GM23338 (cell line): Measurements from ENCODE around the gene PDCD11. TPM values are rescaled to one million over a fixed set of nuclear protein-coding genes. Genes with fewer than 3 reads are reported as not detected.

ENCODE experiments used
- ATAC-seq: fragments of 200-7000 bp; cut with Tn5 transposase; 3 replicates; pipeline ENCODE4 v1.9.1; 2020
- DNase-seq: peaks from one replicate; pipeline ENCODE4 v3.0.0-alpha.2; 2015; ENCODE audit warnings: low spot score
- H2AFZ ChIP-seq: fragments of 200-600 bp; sonication (generic); 2 replicates; pipeline ENCODE4 v1.8.0; 2016; ENCODE audit warnings: antibody characterized with exemption, mild to moderate bottlenecking, moderate library complexity
- H3F3A ChIP-seq: fragments of 200-600 bp; sonication (generic); replicated peaks from 2 replicates; pipeline ENCODE4 v1.8.0; 2017; ENCODE audit warnings: antibody characterized with exemption, mixed run types, low read depth
- H3K27ac ChIP-seq: fragments of 200-600 bp; sonication (generic); 2 replicates; pipeline ENCODE4 v1.6.1; 2016; ENCODE audit warnings: low read depth
- H3K27me3 ChIP-seq: fragments of 200-600 bp; sonication (generic); 2 replicates; pipeline ENCODE4 v1.8.0; 2016; ENCODE audit warnings: mild to moderate bottlenecking, mixed run types, moderate library complexity; ENCODE audit not compliant: insufficient read depth
- H3K36me3 ChIP-seq: fragments of 200-600 bp; sonication (generic); 2 replicates; pipeline ENCODE4 v1.8.0; 2016; ENCODE audit warnings: mild to moderate bottlenecking; ENCODE audit not compliant: insufficient read depth
- H3K4me1 ChIP-seq: fragments of 200-600 bp; sonication (generic); 2 replicates; pipeline ENCODE4 v1.8.0; 2016; ENCODE audit warnings: mild to moderate bottlenecking, moderate library complexity; ENCODE audit not compliant: insufficient read depth
- H3K4me2 ChIP-seq: fragments of 200-600 bp; sonication (generic); 2 replicates; pipeline ENCODE4 v1.7.1; 2017; ENCODE audit warnings: mixed run types
- H3K4me3 ChIP-seq: fragments of 200-600 bp; sonication (generic); 2 replicates; pipeline ENCODE4 v1.6.1; 2016; ENCODE audit warnings: mixed run types
- H3K79me2 ChIP-seq: fragments of 200-600 bp; sonication (generic); replicated peaks from 2 replicates; pipeline ENCODE4 v1.8.0; 2017; ENCODE audit warnings: mild to moderate bottlenecking; ENCODE audit not compliant: insufficient read depth
- H3K9me2 ChIP-seq: fragments of 200-600 bp; sonication (generic); 2 replicates; pipeline ENCODE4 v1.8.0; 2017; ENCODE audit not compliant: insufficient read depth
- H4K20me1 ChIP-seq: fragments of 200-600 bp; sonication (generic); replicated peaks from 2 replicates; pipeline ENCODE4 v1.8.0; 2017; ENCODE audit warnings: mild to moderate bottlenecking; ENCODE audit not compliant: insufficient read depth
- H3K27ac Mint-ChIP-seq: 2 replicates; pipeline ENCODE4 v1.8.0; 2020; ENCODE audit warnings: inconsistent platforms, mild to moderate bottlenecking, moderate library complexity, mixed read lengths
- H3K27me3 Mint-ChIP-seq: 3 replicates; pipeline ENCODE4 v1.8.0; 2022; ENCODE audit warnings: low read depth, mild to moderate bottlenecking, moderate library complexity, mixed read lengths, inconsistent platforms; ENCODE audit not compliant: insufficient read depth, poor library complexity
- H3K36me3 Mint-ChIP-seq: 3 replicates; pipeline ENCODE4 v1.8.0; 2021; ENCODE audit warnings: low read depth, mild to moderate bottlenecking, inconsistent platforms, moderate library complexity, mixed read lengths
- H3K4me1 Mint-ChIP-seq: 3 replicates; pipeline ENCODE4 v1.8.0; 2020; ENCODE audit warnings: mild to moderate bottlenecking, inconsistent platforms, mixed read lengths
- H3K4me3 Mint-ChIP-seq: 3 replicates; pipeline ENCODE4 v1.8.0; 2021; ENCODE audit warnings: moderate library complexity, mild to moderate bottlenecking, inconsistent platforms, mixed read lengths
- H3K9me3 Mint-ChIP-seq: 3 replicates; pipeline ENCODE4 v1.8.0; 2020; ENCODE audit warnings: moderate library complexity, mild to moderate bottlenecking, inconsistent platforms, mixed read lengths
- CREB1 ChIP-seq: fragments of 250-450 bp; sonication (Bioruptor Pico); IDR thresholded peaks from 2 replicates; pipeline ENCODE4 v1.5.0; 2020; ENCODE audit warnings: low read depth, mild to moderate bottlenecking, moderate library complexity
- CTCF ChIP-seq, 2 experiments: fragments of 200-600 bp in 1 of 2; sonication (generic) in 1 of 2; conservative IDR thresholded peaks; 2 replicates each; pipeline versions ENCODE4 v1.5.1 to v1.6.1; 2016 to 2017; ENCODE audit warnings: antibody characterized with exemption in 2 of 2, low read depth in 2 of 2, mild to moderate bottlenecking in 2 of 2, moderate library complexity in 1 of 2
- EZH2 ChIP-seq: fragments of 200-600 bp; sonication (generic); IDR thresholded peaks from one replicate; pipeline ENCODE4 v1.8.0; 2017; ENCODE audit warnings: antibody characterized with exemption, mild to moderate bottlenecking, low read depth; ENCODE audit not compliant: unreplicated experiment
- EZH2phosphoT487 ChIP-seq: fragments of 200-600 bp; sonication (generic); IDR thresholded peaks from one replicate; pipeline ENCODE4 v1.8.1; 2018; ENCODE audit warnings: antibody characterized with exemption; ENCODE audit not compliant: unreplicated experiment
- JUNB ChIP-seq: IDR thresholded peaks from one replicate; pipeline ENCODE4 v1.6.1; 2016; ENCODE audit warnings: antibody characterized with exemption; ENCODE audit not compliant: unreplicated experiment
- NANOG ChIP-seq: IDR thresholded peaks from 2 replicates; pipeline ENCODE4 v1.6.1; 2016; ENCODE audit warnings: antibody characterized with exemption, borderline replicate concordance
- POLR2AphosphoS5 ChIP-seq: IDR thresholded peaks from 2 replicates; pipeline ENCODE4 v1.6.1; 2016; ENCODE audit warnings: antibody characterized with exemption, low read depth
- REST ChIP-seq: IDR thresholded peaks from one replicate; pipeline ENCODE4 v1.6.1; 2018; ENCODE audit warnings: antibody characterized with exemption; ENCODE audit not compliant: unreplicated experiment
- STAT1 ChIP-seq: IDR thresholded peaks from one replicate; pipeline ENCODE4 v1.6.1; 2016; ENCODE audit warnings: antibody characterized with exemption; ENCODE audit not compliant: unreplicated experiment
- ZNF114 ChIP-seq: fragments of 250-450 bp; sonication (Bioruptor Pico); IDR thresholded peaks from 2 replicates; pipeline ENCODE4 v1.5.0; 2020; ENCODE audit warnings: mild to moderate bottlenecking, moderate library complexity
- ZNF331 ChIP-seq: fragments of 250-450 bp; sonication (Bioruptor Pico); IDR thresholded peaks from 2 replicates; pipeline ENCODE4 v1.5.0; 2020; ENCODE audit warnings: low read depth, mild to moderate bottlenecking, moderate library complexity
- polyA plus RNA-seq: library from polyadenylated mRNA; unstranded; fragments of >200 nt; fragmentation: Nextera tagmentation; extraction: Ambion mirVana; gene quantifications from 2 replicates; pipeline ENCODE4 v1.2.1, GENCODE V29; 2016
- total RNA-seq: library from RNA; depleted of rRNA; stranded (reverse); fragments of >200 nt; shearing (Covaris generic); gene quantifications from 2 replicates; pipeline ENCODE4 v1.2.3, GENCODE V29; 2014
- TF ChIP-seq, protein P1 (sequence below): IDR thresholded peaks from 2 replicates; pipeline ENCODE4 v1.6.1; 2016; ENCODE audit warnings: antibody characterized with exemption

The PDCD11 gene
- total and polyA plus RNA-seq, 2 experiments from 2014 or later = 82.1 to 87.8 TPM

DNA sequence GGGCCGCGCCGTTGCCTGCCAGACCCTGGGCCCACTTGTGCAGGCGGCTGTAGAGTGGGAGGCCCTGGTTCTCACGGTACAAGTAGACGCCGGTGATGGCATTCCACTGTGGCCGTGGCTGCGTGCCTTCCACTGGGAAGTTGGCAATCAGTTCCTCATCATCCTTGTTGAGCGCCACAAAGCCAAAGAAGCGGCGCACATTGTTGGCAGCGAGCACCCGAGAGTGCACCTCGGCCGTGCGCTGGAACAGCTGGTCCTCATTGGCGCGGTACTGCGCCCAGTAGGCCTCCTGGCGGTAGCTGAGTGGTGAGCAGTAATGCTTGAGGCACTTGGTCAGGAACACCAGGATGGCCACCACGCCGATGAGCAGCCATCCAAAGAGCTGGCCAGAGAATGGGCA, 50.8 kb downstream of the PDCD11 start:
- Histone ChIP-seq H3K27ac (no peak overlapping the region), H4K20me1 (no peaks in the 10 kb centered on the region; the same call in 1 of the 2 replicates)
- peaks cover 63% of the 10 kb centered on the region for H3K36me3 Mint-ChIP-seq

More for the DNA sequence above, 50.8 kb downstream of the PDCD11 start:
- H3K36me3 ChIP-seq = peaks cover 33% of the 10 kb centered on the region
- H3K27me3 ChIP-seq = no peaks in the 10 kb centered on the region
- Mint-ChIP-seq H3K27ac (no peak overlapping the region), H3K4me3 (no peak overlapping the region), H3K27me3 (peaks cover 15% of the 10 kb centered on the region), H3K4me1 (peaks cover 12% of the 10 kb centered on the region), H3K9me3 (no peaks in the 10 kb centered on the region; the same call in 2 of the 3 replicates)
- no peaks in the 10 kb centered on the region for H3F3A ChIP-seq
- ATAC-seq (no peak), DNase-seq (no peak)
- H3K4me1 ChIP-seq = no peaks in the 10 kb centered on the region; the same call in 1 of the 2 replicates
- no peaks in the 10 kb centered on the region for H3K79me2 ChIP-seq
- TF ChIP-seq POLR2AphosphoS5 = no peak
- TF ChIP-seq STAT1 = no peak
- TF ChIP-seq ZNF114 (CRISPR knock-in tag) = no peak
- no peak for TF ChIP-seq CTCF (conservative IDR thresholded peaks at IDR 0.05; ENCODE audit: low read depth in 2 of 2)
- no peak for TF ChIP-seq NANOG
- TF ChIP-seq CREB1 (CRISPR knock-in tag) = no peak
- no peak for TF ChIP-seq EZH2
- TF ChIP-seq, protein P1, sequence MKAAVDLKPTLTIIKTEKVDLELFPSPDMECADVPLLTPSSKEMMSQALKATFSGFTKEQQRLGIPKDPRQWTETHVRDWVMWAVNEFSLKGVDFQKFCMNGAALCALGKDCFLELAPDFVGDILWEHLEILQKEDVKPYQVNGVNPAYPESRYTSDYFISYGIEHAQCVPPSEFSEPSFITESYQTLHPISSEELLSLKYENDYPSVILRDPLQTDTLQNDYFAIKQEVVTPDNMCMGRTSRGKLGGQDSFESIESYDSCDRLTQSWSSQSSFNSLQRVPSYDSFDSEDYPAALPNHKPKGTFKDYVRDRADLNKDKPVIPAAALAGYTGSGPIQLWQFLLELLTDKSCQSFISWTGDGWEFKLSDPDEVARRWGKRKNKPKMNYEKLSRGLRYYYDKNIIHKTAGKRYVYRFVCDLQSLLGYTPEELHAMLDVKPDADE = no peak
- no peak for TF ChIP-seq ZNF331 (CRISPR knock-in tag)
- TF ChIP-seq REST = no peak
- no peak for TF ChIP-seq EZH2phosphoT487
- TF ChIP-seq JUNB = no peak
- no peak overlapping the region for H3K4me3 ChIP-seq
- H3K4me2 ChIP-seq = no peak overlapping the region
- no peak overlapping the region for H2AFZ ChIP-seq
- no peaks in the 10 kb centered on the region for H3K9me2 ChIP-seq
